HG03457 (cell line): ENCODE data around the gene ATXN10.
"Not testable (repeated sequence)": the region's sequence is repeated elsewhere in the genome, so short reads cannot be mapped to it uniquely, and the experiment has no call there.

Experiments
- ATAC-seq: cut with Tn5 transposase; IDR thresholded peaks from one replicate; pipeline ENCODE4 v1.9.1; 2021; ENCODE audit warnings: moderate number of reproducible peaks; ENCODE audit not compliant: unreplicated experiment

Gene ATXN10

DNA sequence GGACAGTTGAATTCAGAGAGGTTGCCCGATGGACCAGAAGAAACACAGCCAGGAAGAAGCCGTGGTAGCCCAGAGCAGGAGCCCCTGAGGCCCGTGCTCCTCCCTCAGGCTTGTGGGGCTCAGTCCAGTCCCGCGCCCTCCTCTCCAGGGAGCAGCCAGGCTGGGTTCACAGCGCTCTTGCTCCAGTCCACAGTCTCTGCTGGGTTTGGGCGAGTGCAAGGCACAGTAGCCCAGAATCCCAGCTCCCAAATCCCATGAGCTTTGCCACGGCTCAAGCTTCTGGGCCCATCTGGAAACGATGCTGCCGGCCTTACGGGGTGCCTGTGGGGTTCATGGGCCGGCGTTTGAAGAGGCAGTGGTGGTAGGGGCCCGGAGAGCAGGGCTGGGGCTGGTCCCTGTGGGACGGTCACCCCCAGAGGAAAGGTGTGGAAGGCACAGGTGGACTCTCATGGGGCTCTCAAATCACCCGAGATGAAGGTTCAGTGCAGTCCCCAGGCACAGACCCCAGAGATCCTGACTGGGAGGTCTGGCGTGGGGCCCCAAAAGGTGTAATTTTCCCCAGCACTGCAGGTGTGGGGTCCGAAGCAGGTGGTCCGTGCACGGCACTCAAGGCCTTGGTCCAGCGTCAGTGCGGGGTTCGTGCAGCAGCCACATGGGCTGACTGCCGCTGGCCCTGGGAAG lies 30.6 kb upstream of the ATXN10 start:
- no peak for ATAC-seq

DNA sequence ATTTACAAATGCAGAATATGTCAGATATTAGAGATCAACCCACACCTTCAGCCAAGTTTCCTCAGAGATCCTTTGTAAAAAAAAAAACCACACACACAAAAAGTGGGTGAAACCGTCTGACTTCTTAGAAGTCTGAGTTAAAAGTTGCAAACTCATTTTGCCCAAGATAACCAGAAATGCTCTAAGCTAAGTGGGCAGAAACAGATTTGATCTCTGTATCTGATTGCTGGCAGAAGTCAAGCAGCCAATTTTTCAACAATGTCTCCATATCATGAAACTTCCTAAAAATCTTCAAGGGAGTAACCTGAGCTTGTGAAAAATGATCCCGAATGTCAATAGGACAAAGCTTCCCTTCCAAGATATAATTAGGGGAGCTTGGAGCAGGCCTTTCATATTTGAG lies 28.6 kb upstream of the ATXN10 start:
- ATAC-seq: no peak

DNA sequence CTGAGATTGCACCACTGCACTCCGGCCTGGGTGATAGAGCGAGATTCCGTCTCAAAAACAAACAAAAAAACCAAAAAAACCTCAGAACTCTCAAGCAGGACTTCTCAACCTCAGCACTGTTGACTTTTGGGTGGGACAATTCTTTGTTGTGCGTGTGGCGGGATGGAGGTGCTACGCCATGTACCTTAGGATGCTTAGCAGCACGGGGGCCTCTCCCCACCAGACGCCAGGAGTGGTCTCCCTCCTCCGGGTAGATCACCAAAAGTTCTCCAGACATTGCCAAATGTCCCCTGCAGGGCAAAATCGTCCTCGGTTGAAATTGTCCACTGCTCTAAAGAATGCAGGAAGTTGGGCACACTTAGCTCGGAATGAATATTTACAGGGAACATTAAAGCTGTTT lies 26.9 kb upstream of the ATXN10 start:
- ATAC-seq: no peak

DNA sequence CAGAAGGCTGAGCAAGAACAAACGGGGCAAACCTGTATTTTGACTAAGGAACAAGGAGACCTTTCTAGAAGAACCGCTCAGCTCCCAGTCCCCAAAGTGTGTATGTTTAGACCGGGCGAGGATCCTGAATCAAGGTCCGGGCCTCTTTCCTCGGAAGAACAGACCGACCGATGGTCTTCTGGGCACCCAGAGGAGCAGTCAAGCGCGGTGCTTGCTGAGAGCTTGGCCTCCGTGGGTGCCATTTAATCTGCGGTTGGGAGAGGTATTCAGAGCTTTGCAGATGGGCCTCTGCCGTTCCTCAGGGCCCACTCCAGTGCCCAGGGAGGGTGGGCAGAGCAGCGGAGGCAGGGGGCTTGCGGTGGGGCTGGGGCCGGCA lies 26.5 kb upstream of the ATXN10 start:
- no peak for ATAC-seq

DNA sequence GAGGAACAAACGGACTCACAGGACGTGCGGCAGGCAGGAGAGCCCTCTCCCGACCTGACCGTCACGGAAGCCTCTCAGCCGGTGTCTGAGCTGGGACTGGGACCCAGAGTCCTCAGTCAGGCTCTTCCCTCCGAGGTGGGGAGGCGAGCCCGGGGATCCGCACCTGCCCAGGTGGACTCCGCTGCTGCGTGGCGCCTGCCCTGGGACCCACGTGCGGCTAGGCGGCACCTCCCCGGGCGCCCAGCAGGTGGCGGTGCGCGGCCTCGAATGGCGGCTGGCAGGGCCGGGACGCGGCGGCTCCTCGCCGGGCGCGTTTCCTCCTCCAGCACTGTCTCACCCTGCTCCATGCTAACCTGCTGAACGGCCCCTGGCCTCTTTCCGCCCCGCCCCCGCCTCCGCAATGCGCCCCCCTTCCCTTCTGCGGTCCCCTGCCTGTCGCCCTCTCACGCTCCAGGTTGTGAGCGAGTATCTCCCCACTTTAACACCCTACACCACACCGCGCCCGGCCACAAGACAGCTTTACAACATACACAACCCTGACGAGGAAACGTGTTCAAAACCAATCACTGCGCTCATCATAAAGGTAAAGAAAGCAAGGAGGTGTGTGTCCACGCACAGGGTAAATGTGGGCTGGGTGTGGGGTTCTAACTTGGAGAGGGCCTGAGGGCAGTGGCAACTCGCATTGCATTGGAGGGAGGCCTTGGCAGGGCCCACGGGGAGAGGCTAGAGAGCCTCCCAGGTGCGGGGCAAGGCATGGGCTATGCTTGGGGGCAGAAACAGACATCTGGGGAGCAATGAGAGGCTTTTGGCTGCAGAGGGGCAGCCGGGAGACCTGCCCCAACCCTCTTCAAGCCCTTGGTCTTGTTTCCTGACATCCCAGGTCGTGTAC lies 25.9 kb upstream of the ATXN10 start:
- no peak for ATAC-seq

DNA sequence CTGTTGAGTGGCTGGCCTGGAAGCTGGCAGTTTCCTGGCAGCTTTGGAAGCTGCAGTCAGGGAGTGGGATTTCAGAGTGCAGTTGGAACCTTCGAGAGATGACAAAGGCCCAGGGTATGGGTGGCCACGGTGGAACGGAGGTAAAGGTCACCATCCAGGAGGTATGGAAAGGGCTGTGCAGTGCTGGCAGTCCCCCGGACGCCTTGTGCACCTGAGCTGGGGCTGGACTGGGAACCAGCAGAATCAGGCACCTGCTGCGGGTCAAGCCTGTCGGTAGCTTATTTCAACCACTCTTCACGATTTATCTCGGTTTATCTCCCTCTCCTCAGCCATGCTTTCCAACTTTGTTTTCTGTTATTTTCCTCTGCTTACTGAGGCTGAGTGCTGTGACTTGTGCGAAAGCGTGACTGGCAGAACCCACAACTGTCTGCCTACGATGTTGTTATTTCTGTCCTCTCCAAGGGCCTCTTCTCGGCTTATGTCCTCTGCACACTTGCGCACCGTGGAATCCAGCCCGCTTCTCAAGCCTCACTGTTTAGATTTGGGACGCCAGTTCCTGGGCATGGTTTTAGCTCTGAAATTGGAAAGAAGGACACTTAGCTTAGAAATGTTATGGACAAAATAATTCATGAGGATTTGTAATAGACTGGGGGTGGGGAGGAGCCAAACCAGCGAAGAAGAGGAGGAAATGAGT lies 24.0 kb upstream of the ATXN10 start:
- no peak for ATAC-seq

DNA sequence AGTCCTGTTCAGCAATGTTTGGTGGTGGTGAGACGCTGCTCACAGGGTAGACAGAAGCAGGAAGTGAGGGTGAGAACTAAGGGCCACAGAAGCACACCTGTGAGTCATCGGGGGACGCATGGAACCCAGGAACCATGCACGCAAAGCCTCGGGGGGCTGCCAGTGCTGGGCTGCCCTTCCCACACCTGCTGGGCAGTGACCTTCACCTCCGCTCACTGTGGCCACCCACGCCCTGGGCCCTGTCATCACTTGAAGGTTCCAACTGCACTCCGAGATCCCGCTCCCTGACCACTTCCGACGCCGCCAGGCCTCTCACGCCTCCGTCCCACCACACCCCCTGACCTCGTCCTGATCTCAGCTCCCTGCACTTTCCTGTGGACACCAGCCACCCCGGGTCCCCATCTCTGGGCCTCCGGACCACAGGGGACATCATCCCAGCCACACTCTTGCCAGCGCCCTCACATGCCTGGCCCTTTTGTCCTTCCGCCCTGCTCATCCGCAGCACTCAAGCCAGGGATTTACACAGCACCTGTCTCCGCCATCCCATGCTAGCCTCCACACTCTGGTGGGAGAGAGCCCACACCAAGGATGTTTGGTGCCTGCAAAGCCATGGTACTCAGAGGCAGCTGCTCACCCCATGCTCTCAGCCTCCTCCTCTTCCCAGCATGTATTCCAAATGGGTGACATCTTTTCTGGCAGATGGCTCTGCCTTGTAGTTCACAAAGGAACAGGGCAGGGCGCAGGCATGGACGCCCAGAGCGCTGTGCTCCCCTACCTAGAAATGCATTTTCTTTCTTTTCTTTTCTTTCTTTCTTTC lies 23.1 kb upstream of the ATXN10 start:
- no peak for ATAC-seq

DNA sequence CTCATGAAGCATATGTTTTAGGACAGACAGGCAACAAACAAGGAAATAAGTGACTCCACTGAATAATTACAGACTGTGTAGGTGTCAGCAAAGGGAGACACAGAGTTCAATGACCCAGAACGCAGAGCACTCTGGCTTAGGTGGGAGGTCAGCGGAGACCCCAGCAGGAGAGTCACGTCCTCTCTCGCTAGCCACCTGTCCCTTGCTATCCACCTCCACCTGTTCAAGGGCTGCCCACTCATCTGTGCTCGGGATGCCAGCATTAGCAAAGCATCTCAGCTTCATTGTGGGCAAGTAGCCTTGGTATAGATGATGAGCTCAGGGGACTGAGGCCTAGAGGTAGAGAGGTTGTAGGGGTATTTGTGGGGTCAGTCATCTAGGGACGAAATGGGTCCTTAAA lies 21.8 kb upstream of the ATXN10 start:
- no peak for ATAC-seq

DNA sequence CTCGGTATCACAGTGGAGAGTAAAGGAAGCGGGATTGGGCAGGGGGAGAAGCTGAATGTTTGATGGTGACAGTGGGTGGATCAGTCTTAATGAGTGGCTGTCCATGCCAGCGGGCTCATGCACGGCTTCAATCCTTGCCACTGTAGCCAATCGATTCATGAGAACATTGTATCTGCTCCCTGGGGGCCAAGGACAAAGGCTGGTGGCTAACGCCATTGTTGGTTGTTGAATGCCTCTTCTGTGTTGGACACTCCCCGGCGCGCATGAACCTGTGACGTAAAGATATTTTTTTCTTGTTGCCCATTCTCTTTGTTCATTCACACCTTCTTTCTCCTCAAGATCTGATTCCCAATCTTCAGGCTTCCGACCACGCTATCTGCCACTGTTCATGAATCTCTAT lies 20.9 kb upstream of the ATXN10 start:
- no peak for ATAC-seq

DNA sequence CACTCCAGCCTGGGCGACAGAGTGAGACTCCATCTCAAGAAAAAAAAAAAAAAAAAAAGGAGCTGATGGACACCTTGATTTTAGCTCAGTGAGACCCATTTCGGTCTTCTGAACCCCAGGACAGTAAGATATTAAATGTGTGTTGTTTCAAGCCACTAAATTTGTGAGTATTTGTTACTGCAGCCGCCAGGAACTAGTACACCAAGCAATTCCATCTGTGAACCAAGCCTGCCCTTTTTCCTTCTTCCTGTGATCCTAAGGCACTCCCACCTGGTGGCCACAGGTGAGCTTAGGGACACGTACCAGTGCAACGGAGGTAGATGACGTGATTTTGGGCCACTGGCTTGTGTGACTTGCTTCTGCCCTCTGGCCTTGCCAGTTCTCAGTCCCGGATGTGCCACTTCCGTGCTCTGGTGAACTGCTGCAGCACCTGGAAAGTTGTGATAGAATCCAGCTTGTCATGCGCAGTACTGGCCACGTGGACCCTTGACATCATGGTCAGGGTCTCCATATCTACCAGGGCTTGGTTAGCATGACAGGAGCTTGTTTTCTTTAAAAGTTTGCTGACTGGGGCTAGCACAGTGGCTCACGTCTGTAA lies 19.6 kb upstream of the ATXN10 start:
- no peak for ATAC-seq

DNA sequence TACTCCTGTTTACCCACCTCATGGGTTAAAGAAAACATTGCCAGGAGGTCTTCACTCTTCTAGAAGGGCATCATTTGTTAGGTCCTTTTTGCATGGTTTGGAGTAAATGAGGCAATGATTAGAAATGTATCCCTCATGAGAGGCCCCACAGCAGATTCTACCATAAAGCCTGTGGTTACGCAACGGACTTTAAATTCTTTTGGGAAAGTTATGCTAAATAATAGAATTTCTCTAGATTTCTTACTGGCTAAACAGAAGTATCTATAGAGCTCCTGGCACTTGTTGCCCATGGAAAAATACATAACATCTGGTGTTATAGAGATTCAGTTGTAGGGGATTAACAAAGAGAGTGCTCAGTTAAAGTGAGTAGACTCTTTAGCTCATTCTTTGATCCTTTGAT lies 15.1 kb upstream of the ATXN10 start:
- ATAC-seq: no peak

DNA sequence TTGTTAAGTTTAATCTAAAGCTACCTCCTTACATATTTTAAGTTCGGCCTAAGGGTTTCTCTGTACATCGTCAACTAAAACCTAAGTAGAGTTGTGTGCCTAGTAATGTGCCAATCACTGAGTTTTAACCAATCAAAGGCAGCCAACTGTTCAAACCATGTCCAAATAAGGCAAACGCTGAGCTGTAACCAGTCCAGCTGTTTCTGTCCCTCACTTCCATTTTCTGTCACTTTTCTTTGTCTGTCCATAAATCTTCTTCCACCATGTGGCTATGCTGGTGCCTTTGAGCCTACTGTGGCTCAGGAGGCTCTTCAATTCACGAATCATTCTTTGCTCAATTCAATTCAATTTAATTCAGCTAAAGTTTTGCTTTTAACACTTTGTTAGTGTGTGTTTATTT lies 13.9 kb upstream of the ATXN10 start:
- no peak for ATAC-seq

DNA sequence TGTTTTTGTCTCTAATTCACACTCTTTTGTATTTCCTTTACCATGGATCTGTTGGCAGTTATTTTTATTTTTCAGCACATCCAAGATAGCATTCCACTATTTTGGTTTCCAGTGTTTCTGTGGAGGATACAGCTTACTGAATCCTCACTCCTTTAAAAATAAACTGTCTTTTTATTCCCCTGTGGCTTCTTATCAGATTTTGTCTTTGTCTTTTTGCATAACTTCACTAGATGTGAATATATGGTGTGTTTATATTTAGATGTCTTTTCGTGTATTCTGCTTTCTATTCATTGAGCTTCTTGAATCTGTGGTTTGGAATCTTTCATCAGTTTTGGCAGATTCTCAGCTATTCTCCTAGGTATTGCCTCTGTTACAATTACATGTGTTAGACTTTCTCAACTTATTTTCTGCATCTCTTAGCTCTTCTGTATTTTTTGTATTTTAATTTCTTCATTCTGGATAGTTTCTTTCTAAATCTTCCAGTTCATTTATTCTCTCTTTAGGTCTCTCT lies 7.4 kb upstream of the ATXN10 start:
- no peak for ATAC-seq

DNA sequence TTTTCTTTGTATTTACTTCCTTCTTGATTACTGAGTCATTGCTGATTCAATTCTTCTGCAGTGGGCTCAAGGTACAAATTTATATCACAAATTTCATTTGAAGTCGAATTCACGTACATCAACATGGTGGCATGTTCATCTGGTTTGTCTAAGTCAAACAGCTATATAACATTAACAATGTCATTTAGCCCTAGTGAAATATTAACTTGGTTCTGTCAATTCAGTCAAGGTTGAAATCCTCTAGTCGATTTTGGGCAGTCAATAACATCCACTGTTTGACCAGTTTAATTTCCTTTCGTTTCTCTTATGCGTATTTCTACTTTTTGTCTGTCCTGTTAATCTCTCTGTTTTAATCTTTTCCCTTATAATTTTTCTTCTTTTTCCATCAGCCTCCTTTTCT lies 4.1 kb upstream of the ATXN10 start:
- ATAC-seq: no peak

DNA sequence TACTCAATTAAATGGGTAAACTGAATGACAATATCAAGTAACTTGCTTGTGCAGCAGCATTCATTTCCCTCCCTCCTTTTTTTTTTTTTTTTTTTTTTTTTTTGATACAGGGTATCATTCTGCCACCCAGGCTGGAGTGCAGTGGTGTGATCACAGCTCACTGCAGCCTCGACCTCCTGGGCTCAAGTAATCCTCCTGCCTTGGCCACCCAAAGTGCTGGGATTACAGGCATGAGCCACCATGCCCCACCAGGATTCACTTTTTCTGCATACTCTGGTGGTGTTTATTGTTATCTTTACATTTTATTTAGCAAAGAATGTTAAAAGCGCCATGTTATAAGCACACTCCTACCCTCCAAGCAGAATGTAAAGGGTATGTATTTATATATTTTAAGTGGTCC lies 1.3 kb upstream of the ATXN10 start:
- not testable (repeated sequence) for ATAC-seq

DNA sequence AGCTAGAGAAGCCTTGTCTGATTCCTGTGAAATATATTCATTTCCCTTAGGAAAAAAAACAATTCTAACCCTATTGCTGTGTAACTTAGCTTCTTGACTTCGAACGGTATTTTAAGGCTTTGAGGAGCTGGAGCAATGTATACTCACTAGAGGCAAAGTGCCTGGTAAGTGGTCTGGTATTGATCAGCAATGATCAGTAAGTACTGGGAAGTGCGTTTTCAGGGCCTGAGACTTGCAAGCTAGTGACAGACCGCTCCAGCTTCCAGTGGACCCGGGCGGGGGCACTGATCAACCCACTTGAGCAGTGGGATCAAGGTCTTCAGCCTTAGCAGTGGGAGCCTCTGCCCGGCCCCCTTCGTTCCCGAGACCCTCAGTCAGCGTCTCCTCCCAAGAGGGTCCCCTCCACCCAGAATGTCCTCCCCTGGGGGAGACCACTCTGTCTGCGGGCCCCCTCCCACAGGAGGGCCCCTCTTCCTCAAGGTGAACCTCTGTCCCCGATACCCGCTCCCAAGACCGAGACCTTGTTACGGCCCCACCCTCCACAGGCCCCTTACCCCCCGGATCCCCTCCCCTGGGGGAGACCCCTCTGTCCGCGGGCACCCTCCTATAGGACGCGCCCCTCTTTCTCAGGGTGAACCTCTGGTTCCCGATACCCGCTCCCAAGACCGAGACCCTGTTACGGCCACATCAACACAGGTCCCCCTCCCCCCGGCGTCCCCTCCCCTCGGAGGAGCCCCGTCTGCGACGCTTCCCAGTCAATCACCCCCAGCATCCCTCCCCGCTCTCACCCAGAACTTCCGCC lies 452 bp upstream of the ATXN10 start:
- ATAC-seq: no peak

DNA sequence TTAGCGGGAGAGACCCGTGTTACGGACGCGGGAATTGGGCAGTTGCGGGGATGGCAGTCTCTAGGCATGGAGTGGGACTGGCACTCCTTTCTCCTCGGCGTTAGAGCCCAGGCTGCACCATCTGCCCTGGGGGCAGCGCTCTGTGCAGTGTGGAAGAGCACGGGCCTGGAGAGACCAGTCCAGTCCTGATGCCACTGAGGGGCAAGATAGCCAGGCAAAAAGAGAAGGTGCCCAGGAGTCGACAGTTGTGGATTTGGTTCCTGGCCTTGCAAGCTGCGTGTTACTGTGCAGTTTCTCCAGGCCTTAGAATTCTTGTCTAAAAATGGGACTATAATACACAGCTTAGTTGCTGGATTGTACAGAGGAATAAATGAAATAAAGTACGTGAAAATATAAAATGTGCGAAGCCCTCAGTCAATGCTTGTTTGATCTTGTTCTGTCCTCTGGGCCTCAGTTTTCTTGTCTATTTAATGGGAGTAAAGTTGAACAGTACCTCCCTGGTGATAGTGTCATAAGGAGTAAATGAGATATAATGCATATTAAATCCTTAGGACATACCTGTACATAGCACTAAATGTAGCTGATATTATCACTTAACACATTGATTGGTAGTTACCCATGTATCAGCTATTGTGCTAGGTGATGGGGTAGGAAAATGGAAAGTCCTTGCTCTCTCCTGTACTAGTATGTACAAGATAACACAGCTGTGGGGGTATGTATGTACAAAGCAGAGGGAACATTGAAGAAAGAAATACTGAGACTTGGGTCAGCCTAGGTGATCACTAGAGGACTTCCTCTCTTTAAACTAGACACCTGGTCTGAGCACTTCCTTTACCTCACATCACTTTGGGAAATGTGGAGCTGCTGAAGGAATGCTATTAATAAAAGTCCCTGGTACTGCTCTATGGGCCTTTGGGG lies 1.2 kb downstream of the ATXN10 start:
- ATAC-seq: no peak

DNA sequence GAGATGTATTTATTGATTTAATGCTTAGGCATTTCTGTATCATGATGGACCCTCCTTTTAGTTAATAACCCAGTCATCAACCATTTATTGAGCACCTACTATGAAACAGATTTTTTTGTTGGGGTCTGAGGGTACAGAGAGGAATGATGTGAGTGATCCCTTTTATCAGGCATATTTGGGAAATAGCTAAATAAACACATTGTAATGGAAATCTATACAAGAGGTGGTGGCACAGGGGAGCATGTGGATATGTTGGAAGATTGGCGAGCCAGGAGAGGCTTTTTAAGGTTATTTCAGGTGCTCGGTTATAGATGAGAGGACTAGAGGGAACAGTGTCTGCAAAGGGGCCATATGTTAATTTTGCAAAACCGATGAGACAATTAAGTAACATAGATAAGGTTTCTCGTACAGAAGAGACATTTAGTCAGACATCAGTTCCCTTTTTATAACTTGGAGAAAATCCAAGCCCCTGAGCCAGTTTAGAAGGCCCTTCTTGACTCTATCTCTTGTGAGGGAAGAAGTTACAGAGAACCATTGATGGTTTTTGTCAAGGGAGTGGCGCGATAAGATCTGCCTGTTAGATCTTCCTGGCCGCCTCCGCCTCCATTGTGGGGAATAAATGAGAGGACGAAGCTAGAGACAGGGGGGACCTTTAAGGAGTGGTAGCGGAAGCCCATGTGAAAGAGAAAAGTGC lies 2.0 kb downstream of the ATXN10 start:
- no peak for ATAC-seq
